Endothelial cell of umbilical vein (primary cell): ENCODE measurements around the gene CMIP. TPM values are rescaled to one million over a fixed set of nuclear protein-coding genes. Genes with fewer than 3 reads are reported as not detected.

Experiments used
- BruUV-seq: library from RNA; stranded (reverse); fragments of 400-500 nt; replicated peaks from 2 replicates; lab custom pipeline; 2021; lab: Mats Ljungman, UMichigan
- CTCF ChIA-PET: fragments of 300-600, 350-600 bp; sonication (Branson Sonifier 250); formaldehyde crosslinking; loops from one replicate; lab custom pipeline; 2021; ENCODE audit warnings: antibody characterized with exemption, inconsistent platforms; lab: Charles Lee
- POLR2A ChIA-PET: fragments of 300-600, 350-600 bp; sonication (Branson Sonifier 250); formaldehyde crosslinking; loops from one replicate; lab custom pipeline; 2021; ENCODE audit warnings: antibody characterized with exemption, inconsistent platforms; lab: Charles Lee
- DNase-seq: peaks from one replicate; pipeline ENCODE4 v3.0.0-alpha.2; 2011; ENCODE audit warnings: low read depth, low spot score
- FAIRE-seq: peaks from 2 replicates; lab custom pipeline; 2011; peaks lifted over from hg19 to GRCh38; lab: Jason Lieb, UNC
- H2AFZ ChIP-seq: 2 replicates; pipeline ENCODE4 v1.6.0; 2012; ENCODE audit warnings: low read depth, low read length, control low read depth, inconsistent platforms
- H3K27ac ChIP-seq: 2 replicates; pipeline ENCODE4 v1.5.1; 2011; ENCODE audit warnings: low read depth, mild to moderate bottlenecking, control low read depth, low read length, moderate library complexity; ENCODE audit not compliant: insufficient read depth
- H3K27me3 ChIP-seq, 2 experiments: 2 replicates each; pipeline versions ENCODE4 v1.6.0 to v1.6.1; 2011; ENCODE audit warnings: low read length in 2 of 2, mixed read lengths in 1 of 2; ENCODE audit not compliant: control insufficient read depth in 2 of 2, insufficient read depth in 2 of 2
- H3K36me3 ChIP-seq, 2 experiments: 2 replicates in 1 of 2; 3 replicates in 1 of 2; pipeline ENCODE4 v1.5.1; 2011; ENCODE audit warnings: low read length in 2 of 2, mild to moderate bottlenecking in 1 of 2, moderate library complexity in 1 of 2; ENCODE audit not compliant: control insufficient read depth in 2 of 2, insufficient read depth in 2 of 2; ENCODE audit errors: extremely low read depth in 1 of 2
- H3K4me1 ChIP-seq: 3 replicates; pipeline ENCODE4 v1.5.1; 2011; ENCODE audit warnings: mild to moderate bottlenecking, low read length; ENCODE audit not compliant: control insufficient read depth, insufficient read depth; ENCODE audit errors: extremely low read depth
- H3K4me2 ChIP-seq: 2 replicates; pipeline ENCODE4 v1.6.1; 2011; ENCODE audit warnings: low read length, control low read depth, mixed read lengths; ENCODE audit not compliant: insufficient read depth
- H3K4me3 ChIP-seq, 3 experiments: fragments of 200-600 bp in 1 of 3; sonication (generic), shearing (Covaris generic) in 1 of 3; replicated peaks in 1 of 3; 2 replicates each; pipeline ENCODE4 v1.5.1; 2011 to 2016; ENCODE audit warnings: control low read depth in 3 of 3, low read length in 3 of 3, mild to moderate bottlenecking in 2 of 3, inconsistent platforms in 1 of 3, low read depth in 1 of 3, moderate library complexity in 1 of 3; ENCODE audit not compliant: insufficient read depth in 1 of 3
- H3K79me2 ChIP-seq: 2 replicates; pipeline ENCODE4 v1.6.0; 2012; ENCODE audit warnings: low read length, inconsistent platforms; ENCODE audit not compliant: control insufficient read depth, insufficient read depth
- H3K9ac ChIP-seq: replicated peaks from 2 replicates; pipeline ENCODE3; 2011; ENCODE audit warnings: low read length, control low read depth; ENCODE audit not compliant: insufficient read depth; ENCODE audit errors: extremely low read depth
- H3K9me1 ChIP-seq: replicated peaks from 3 replicates; pipeline ENCODE4 v1.6.0; 2011; ENCODE audit warnings: mild to moderate bottlenecking, low read length; ENCODE audit not compliant: control insufficient read depth, insufficient read depth; ENCODE audit errors: extremely low read depth
- H3K9me3 ChIP-seq: replicated peaks from 2 replicates; pipeline ENCODE4 v1.5.1; 2012; ENCODE audit warnings: low read length, inconsistent platforms; ENCODE audit not compliant: control insufficient read depth, insufficient read depth
- H4K20me1 ChIP-seq: replicated peaks from 2 replicates; pipeline ENCODE3; 2011; ENCODE audit warnings: mild to moderate bottlenecking, low read length; ENCODE audit not compliant: control insufficient read depth, insufficient read depth; ENCODE audit errors: extremely low read depth
- EZH2 ChIP-seq: IDR thresholded peaks from 2 replicates; pipeline ENCODE4 v1.6.1; 2012; ENCODE audit warnings: borderline replicate concordance, low read depth, mild to moderate bottlenecking, moderate library complexity, low read length, inconsistent platforms; ENCODE audit not compliant: severe bottlenecking
- FOS ChIP-seq: IDR thresholded peaks from 2 replicates; pipeline ENCODE4 v1.6.1; 2011; ENCODE audit warnings: mild to moderate bottlenecking, low read length, moderate library complexity, borderline replicate concordance; ENCODE audit not compliant: insufficient read depth
- GATA2 ChIP-seq: IDR thresholded peaks from 2 replicates; pipeline ENCODE4 v1.7.0; 2011; ENCODE audit warnings: low read depth, mild to moderate bottlenecking, moderate library complexity, mixed read lengths, low read length; ENCODE audit not compliant: insufficient read length, insufficient read depth
- JUN ChIP-seq: IDR thresholded peaks from 2 replicates; pipeline ENCODE4 v1.6.1; 2011; ENCODE audit warnings: borderline replicate concordance, low read depth; ENCODE audit not compliant: insufficient read length, insufficient read depth
- MAX ChIP-seq: IDR thresholded peaks from 2 replicates; pipeline ENCODE4 v1.6.1; 2011; ENCODE audit not compliant: insufficient read depth, insufficient read length
- MYC ChIP-seq: IDR thresholded peaks from one replicate; pipeline ENCODE4 v1.6.1; 2011; ENCODE audit warnings: mild to moderate bottlenecking, low read depth, low read length
- POLR2A ChIP-seq: IDR thresholded peaks from 2 replicates; pipeline ENCODE4 v1.6.1; 2012; ENCODE audit warnings: low read depth, mild to moderate bottlenecking, control low read depth, low read length
- POLR2AphosphoS5 ChIP-seq: IDR thresholded peaks from 2 replicates; pipeline ENCODE4 v1.6.1; 2012; ENCODE audit warnings: low read depth, mild to moderate bottlenecking, control low read depth, low read length, moderate library complexity; ENCODE audit not compliant: insufficient read depth
- dilution Hi-C: fragments of 300-500 bp; cut with MboI; formaldehyde crosslinking; loops from one replicate; pipeline ENCODE4 v1.15.0; 2019; ENCODE audit warnings: low sequenced_read_pairs; ENCODE audit not compliant: extremely low pct_ligation_motif_present
- intact Hi-C: fragments of 100-400 bp; cut with micrococcal nuclease; formaldehyde crosslinking; loops from one replicate; pipeline ENCODE4 v1.10.0; 2022
- polyA plus RNA-seq, 4 experiments: library from polyadenylated mRNA; depleted of rRNA in 3 of 4; stranded (reverse) in 3 of 4; unstranded in 1 of 4; fragments of >200 nt; gene quantifications; 2 replicates each; pipeline versions ENCODE4 v1.2.1 to v1.2.3, GENCODE V29; 2011 to 2012; ENCODE audit warnings: missing spikeins in 1 of 4
- total RNA-seq: library from RNA; stranded (reverse); gene quantifications from 2 replicates; pipeline ENCODE4 v1.2.3, GENCODE V29; 2021
- TF ChIP-seq, protein P1 (sequence below), 2 donors: IDR thresholded peaks; 1 replicate in 1 of 2; 2 replicates in 1 of 2; pipeline ENCODE4 v1.5.1; 2011; ENCODE audit warnings: low read length in 2 of 2, mild to moderate bottlenecking in 2 of 2, moderate library complexity in 2 of 2, control low read depth in 1 of 2, inconsistent platforms in 1 of 2, low read depth in 1 of 2; ENCODE audit not compliant: insufficient read depth in 1 of 2; ENCODE audit errors: extremely low read depth in 1 of 2

Gene CMIP
- total and polyA plus RNA-seq, 2 donors (not counting 3 experiments of a cell fraction or from before 2014, with no cell fraction given) = 29.0 to 101 TPM

GRCh38 chr16:81454044-81454443 lies 9.4 kb downstream of the CMIP start:
- Histone ChIP-seq H2AFZ (no peak overlapping the region), H3K4me3 (no peak overlapping the region), H3K9me1 (no peaks in the 10 kb centered on the region), H3K4me2 (no peak overlapping the region), H3K9ac (no peak overlapping the region), H3K79me2 (peaks cover 96% of the 10 kb centered on the region), H3K9me3 (no peaks in the 10 kb centered on the region), H3K4me1 (peaks cover 21% of the 10 kb centered on the region), H4K20me1 (peaks cover 4% of the 10 kb centered on the region), H3K27ac (no peak overlapping the region), H3K36me3 (peaks cover 0 to 6% of the 10 kb centered on the region in 2 experiments), H3K27me3 (no peaks in the 10 kb centered on the region)
- ChIA-PET POLR2A (no interaction called here), CTCF (no interaction called here)
- dilution Hi-C loops (loop anchor here (25.0 kb wide), 1 partner anchor 92 kb away; no protein-coding TSS in a partner anchor), intact Hi-C loops (no loop called here)
- BruUV-seq = no TSS peak
- TF ChIP-seq MYC = no peak
- no peak for TF ChIP-seq EZH2
- no peak for TF ChIP-seq GATA2
- TF ChIP-seq, protein P1, sequence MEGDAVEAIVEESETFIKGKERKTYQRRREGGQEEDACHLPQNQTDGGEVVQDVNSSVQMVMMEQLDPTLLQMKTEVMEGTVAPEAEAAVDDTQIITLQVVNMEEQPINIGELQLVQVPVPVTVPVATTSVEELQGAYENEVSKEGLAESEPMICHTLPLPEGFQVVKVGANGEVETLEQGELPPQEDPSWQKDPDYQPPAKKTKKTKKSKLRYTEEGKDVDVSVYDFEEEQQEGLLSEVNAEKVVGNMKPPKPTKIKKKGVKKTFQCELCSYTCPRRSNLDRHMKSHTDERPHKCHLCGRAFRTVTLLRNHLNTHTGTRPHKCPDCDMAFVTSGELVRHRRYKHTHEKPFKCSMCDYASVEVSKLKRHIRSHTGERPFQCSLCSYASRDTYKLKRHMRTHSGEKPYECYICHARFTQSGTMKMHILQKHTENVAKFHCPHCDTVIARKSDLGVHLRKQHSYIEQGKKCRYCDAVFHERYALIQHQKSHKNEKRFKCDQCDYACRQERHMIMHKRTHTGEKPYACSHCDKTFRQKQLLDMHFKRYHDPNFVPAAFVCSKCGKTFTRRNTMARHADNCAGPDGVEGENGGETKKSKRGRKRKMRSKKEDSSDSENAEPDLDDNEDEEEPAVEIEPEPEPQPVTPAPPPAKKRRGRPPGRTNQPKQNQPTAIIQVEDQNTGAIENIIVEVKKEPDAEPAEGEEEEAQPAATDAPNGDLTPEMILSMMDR (IDR thresholded peaks at IDR 0.05; ENCODE audit: extremely low read depth in 1 of 2, insufficient read depth in 1 of 2, low read depth in 1 of 2, low read length in 2 of 2) = no peak
- no peak for TF ChIP-seq FOS
- TF ChIP-seq JUN = no peak
- TF ChIP-seq MAX = no peak
- TF ChIP-seq POLR2A = no peak
- no peak for TF ChIP-seq POLR2AphosphoS5
- FAIRE-seq (no peak), DNase-seq (no peak)
